GM18511 (cell line): ENCODE results near the gene IFITM1.
"Not testable (repeated sequence)": the region's sequence is repeated elsewhere in the genome, so short reads cannot be mapped to it uniquely, and the experiment has no call there.

Experiments
- ATAC-seq: cut with Tn5 transposase; IDR thresholded peaks from one replicate; pipeline ENCODE4 v1.9.1; 2021; ENCODE audit warnings: mild to moderate bottlenecking, moderate library complexity; ENCODE audit not compliant: unreplicated experiment

The IFITM1 gene

GRCh38 chr11:308740-309665, 4.8 kb upstream of the IFITM1 start:
- not testable (repeated sequence) for ATAC-seq

- not testable (repeated sequence) for ATAC-seq
These were observed 3.8 kb upstream of the IFITM1 start for GRCh38 chr11:309979-310572.

DNA sequence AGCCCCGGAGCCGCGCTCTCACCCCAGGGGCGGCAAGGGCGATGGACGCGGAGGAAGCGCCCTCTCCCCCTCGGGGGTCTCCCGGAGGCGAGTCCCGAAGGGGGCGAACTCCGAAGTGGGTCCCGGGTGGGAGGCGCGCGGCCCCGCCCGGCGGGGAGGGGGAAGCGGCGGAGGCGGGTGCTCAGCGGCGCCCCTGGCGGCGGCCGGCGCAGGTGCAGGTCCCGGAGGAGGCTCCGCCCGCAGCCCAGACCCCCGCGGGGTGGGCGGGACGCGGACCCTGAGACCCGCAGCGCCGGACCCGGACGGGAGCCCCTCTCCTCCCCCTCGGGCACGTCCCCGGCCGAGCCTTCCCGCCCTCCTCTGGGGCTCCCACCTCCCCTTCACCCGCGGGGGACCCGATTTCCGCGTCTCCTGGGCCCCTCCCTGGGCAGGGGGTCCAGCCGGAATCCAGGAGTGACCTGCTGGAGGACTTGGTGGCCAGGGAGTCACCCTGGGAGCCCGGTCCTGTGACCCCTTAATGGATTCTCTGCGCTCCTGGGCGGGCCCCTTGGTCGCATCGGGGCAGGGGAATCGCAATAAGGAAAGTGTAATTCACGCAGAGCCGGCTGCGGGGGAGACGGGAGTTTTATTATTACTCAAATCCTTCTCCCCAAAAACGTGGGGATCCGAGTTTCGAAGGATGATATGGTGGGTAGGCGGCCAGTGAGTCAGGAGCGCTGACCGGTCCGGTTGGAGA, 2.7 kb upstream of the IFITM1 start:
- ATAC-seq: not testable (repeated sequence)

DNA sequence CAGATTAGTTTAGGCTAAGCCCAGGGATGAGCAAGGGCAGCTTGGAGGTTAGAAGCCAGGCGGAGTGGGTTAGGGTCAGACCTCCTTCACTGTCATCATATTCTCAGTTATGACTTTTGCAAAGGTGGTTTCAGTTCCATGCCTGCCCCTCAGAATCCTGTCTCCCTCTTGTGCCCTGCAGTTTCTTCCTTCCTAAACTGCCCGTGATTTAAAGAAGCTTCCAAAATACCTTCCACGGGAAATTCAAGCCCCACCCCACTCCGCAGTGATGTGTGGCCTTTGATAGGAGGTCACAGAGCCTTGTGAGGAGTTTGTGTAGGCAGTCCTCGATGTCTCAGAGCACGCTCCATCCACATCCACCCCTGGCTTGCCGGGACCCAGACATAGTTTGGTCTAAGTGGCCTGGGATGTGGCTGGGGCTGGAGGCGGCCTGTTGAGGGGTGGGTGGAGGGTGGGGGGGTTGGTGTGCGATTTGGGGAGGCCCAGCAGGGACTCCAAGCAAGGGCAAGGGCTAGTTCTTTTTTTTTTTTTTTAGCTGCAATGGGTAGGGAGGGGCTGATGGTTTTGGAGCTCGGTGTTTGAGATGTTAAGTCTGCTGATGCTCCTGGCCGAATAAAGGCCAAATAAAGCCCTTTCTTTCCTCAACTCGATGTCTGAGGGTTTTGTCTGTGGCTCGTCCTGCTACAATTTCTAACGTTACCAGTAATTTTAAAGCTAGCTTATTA, 1.6 kb upstream of the IFITM1 start:
- ATAC-seq: no peak

GRCh38 chr11:313304-313786, 495 bp upstream of the IFITM1 start:
- ATAC-seq: peak; percentile 13

GRCh38 chr11:314554-314875, 675 bp downstream of the IFITM1 start:
- not testable (repeated sequence) for ATAC-seq

DNA sequence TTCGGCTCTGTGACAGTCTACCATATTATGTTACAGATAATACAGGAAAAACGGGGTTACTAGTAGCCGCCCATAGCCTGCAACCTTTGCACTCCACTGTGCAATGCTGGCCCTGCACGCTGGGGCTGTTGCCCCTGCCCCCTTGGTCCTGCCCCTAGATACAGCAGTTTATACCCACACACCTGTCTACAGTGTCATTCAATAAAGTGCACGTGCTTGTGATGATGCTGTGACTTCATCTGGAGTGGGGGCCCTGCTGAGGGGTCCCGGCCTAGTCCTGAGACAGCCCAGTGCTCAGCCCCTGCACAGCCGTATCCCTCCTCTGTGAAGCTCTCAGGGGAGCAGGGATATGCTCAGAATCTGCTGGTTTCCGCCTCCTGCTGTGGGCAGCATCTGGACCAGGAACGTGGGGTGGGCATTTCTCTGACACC, 1.2 kb downstream of the IFITM1 start:
- no peak for ATAC-seq

DNA sequence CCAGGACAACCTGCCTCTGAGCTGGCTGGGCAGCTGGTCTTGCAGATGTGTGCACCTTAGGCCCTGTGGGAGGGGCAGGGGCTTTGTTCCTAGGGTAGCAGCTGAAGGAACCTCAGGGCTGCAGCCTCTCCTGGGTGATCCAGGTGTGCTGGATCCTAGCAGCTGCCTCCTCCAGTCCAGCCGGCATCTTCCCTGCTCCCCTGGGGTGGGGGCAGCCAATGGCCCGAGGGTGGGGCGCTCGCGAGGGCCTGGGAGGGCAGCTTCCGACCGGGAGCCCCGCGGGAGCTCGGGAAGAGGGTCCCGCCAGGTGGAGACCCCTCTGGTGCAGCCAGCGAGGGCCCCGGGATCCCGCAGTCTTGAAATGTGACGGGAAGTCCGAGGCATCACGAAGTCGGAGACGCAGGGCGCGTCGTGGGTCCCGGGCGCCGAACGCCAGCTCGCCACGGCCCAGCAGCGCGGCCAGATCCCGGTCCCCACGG, 1.7 kb downstream of the IFITM1 start:
- no peak for ATAC-seq

GRCh38 chr11:316031-316701, 2.3 kb downstream of the IFITM1 start:
- ATAC-seq: no peak

DNA sequence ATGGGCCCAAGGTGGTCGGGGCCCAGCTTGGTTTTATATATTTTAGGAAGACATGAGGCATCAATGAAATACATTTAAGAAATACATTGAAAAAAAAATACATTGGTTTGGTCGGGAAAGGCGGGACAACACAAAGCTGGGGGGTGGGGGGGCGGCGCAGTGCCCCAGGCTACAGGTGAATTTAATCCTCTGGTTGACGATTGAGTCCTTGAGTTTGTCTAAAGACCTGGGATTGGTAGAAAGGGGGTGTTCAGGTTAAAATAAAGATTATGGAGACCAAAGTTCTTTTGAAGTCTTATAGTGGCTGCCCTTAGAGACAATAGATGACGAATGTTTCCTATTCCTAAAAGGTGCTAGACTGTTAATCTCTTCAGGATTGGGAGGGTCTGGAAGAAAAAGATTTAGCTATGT, 3.1 kb downstream of the IFITM1 start:
- ATAC-seq: no peak

DNA sequence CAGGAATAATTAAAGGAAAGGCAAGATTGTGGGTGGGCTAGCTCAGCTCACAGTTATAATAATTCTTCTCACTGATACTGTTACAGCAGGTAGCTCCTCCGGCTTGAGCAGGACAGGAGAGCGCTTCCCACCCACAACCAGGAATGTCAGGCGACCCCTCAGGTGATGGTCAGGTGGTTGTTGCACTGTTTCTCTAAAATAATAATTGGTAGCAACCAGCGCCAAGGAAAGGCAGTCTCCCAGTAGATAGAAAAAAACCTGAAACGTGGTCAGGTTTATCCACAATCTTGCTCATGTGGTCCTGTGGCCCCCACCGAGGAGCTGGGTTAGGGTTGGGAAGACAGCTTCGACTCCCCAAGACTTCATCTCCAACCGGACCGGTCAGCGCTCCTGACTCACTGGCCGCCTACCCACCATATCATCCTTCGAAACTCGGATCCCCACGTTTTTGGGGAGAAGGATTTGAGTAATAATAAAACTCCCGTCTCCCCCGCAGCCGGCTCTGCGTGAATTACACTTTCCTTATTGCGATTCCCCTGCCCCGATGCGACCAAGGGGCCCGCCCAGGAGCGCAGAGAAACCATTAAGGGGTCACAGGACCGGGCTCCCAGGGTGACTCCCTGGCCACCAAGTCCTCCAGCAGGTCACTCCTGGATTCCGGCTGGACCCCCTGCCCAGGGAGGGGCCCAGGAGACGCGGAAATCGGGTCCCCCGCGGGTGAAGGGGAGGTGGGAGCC, 4.0 kb downstream of the IFITM1 start:
- not testable (repeated sequence) for ATAC-seq

DNA sequence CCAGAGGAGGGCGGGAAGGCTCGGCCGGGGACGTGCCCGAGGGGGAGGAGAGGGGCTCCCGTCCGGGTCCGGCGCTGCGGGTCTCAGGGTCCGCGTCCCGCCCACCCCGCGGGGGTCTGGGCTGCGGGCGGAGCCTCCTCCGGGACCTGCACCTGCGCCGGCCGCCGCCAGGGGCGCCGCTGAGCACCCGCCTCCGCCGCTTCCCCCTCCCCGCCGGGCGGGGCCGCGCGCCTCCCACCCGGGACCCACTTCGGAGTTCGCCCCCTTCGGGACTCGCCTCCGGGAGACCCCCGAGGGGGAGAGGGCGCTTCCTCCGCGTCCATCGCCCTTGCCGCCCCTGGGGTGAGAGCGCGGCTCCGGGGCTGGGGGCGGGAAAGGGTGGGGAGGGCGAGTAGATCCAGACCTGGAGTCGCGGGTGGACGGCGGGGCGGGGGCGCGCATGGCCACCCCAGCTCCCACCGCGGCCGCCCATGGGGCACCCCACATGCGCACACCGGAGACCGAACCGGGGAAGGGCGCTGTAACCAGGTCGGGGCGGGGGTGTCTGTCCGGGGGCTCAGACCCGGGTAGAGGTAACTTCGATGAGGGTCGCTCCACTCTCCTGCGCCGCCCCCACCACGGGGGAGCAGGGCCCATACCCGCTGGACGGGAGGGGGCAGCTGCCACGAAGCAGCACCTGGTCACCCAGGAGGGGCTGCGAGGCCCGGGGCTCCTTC, 4.7 kb downstream of the IFITM1 start:
- peak; percentile 47 for ATAC-seq

DNA sequence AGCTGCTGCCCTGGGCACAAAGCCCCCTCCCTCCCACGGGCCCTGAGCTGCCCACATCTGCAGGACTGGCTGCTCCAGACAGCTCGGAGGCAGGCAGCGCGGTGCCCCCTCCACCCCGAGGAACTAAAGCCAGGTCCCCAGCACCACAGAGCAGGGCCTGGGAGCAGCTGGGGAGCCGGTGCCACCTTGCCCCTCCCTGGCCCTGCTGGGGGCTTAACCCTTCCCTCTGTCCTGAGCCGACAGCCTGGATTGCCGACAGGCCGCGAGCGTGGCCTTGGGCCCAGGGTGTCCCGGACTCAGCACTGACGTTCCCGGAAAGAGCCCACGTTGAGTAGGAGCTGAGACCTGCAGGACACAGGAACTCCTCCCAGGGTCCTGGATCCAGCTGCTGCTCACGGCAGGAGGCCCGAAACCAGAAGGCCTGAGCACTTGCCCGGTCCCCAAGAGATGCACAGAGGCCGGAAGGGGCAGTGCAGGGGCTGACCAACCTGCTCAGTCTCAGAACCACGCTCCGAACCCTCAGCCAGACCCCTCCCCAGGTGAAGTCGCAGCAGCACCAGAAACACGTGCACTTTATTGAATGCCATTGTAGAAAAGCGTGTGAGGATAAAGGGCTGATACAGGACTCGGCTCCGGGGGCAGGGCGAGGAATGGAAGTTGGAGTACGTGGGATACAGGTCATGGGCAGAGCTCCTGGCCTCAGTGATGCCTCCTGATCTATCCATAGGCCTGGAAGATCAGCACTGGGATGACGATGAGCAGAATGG, 5.5 kb downstream of the IFITM1 start:
- ATAC-seq: peak; percentile 24

DNA sequence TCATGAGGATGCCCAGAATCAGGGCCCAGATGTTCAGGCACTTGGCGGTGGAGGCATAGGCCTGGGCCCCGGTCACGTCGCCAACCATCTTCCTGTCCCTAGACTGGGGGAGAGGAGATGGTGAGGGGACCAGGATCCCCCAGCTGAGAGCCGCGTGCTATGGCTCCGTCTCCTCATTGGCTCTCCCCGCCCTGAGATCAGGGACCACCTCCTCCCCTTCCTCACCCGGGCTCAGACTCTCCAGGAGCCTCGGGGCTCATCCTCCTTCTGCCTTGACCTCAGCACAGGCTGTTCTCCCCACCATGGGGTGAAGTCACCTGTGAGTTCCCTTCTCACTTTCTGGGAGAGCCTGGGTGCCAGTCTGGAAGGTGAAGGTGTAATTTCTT, 6.0 kb downstream of the IFITM1 start:
- not testable (repeated sequence) for ATAC-seq

DNA sequence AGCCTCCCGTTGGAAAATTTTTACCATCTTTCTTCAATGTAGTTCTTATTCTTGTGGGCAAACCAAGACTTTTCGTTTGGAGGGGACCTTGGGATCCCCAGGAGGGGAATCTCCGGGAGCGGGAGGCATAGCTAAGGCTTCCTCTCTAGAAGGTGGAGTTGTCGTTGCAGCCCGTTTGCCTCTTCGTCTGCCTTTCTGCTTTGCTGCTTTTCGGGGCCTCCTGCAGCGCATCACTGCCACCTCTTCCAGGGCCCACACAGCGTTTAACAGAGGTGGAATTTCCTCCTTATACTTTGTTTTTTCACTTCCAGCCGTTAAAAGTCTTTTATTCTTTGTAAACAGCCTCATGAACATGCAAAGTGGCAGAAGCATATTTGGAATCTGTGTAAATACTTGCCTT, 10.3 kb downstream of the IFITM1 start:
- ATAC-seq: no peak

- not testable (repeated sequence) for ATAC-seq
These were observed 11.0 kb downstream of the IFITM1 start for GRCh38 chr11:324593-325517.
